ENCODE measurements around the gene CFAP107.

- TF ChIP-seq CTCF (IDR thresholded peaks at IDR 0.05) = no peak
- no peak for TF ChIP-seq REST (IDR thresholded peaks at IDR 0.05)
- no peak for TF ChIP-seq CHD2 (IDR thresholded peaks at IDR 0.05; ENCODE audit: low read length, partially characterized antibody)
- no peak for TF ChIP-seq EHMT2 (IDR thresholded peaks at IDR 0.05; ENCODE audit: low read depth)
- no peak for TF ChIP-seq KDM1A (IDR thresholded peaks at IDR 0.05; ENCODE audit: low read depth)
- TF ChIP-seq RAD21 (conservative IDR thresholded peaks at IDR 0.05 in 1 of 2, IDR thresholded peaks at IDR 0.05 in 1 of 2) = no peak
- TF ChIP-seq POLR2A (IDR thresholded peaks at IDR 0.05; ENCODE audit: low read length) = no peak
- TF ChIP-seq ESRRA (IDR thresholded peaks at IDR 0.05; ENCODE audit: borderline replicate concordance, low read length) = no peak
- TF ChIP-seq RCOR1 (IDR thresholded peaks at IDR 0.05; ENCODE audit: low read depth, low read length) = no peak
- no peak for TF ChIP-seq CEBPB (IDR thresholded peaks at IDR 0.05)
These were observed 48.6 kb upstream of the CFAP107 start for GRCh38 chr1:12697397-12697796.
